GM12891 (cell line): ENCODE measurements around the gene OR5C1.

ENCODE experiments used
- POLR2A ChIP-seq: IDR thresholded peaks from 2 replicates; pipeline ENCODE4 v1.6.1; 2011; ENCODE audit warnings: low read depth, low read length, control low read depth
- POLR2AphosphoS5 ChIP-seq: IDR thresholded peaks from 2 replicates; pipeline ENCODE4 v1.6.1; 2011; ENCODE audit warnings: low read depth, low read length, control low read depth

- TF ChIP-seq POLR2A (no peak), POLR2AphosphoS5 (no peak)
Observed at GRCh38 chr9:122800066-122801060, 11.6 kb downstream of the OR5C1 start, which contains the start of gene OR1K1.
